Nephron progenitor cell (in vitro differentiated cells): ENCODE results near the gene ZNF391.
A peak's percentile ranks its signal among the peaks of the same experiment; 100 is the strongest.

Source experiments
- DNase-seq: peaks from one replicate; pipeline ENCODE4 v3.0.0; 2021
- H3K27ac Mint-ChIP-seq: 2 replicates; pipeline ENCODE4 v1.8.0; 2021; ENCODE audit warnings: mild to moderate bottlenecking, moderate library complexity, mixed read lengths
- H3K27me3 Mint-ChIP-seq: 2 replicates; pipeline ENCODE4 v1.8.0; 2021; ENCODE audit warnings: mild to moderate bottlenecking, low read depth, mixed read lengths; ENCODE audit not compliant: poor library complexity
- H3K36me3 Mint-ChIP-seq: 2 replicates; pipeline ENCODE4 v1.8.0; 2021; ENCODE audit warnings: low read depth, mixed read lengths
- H3K4me1 Mint-ChIP-seq: 2 replicates; pipeline ENCODE4 v1.8.0; 2021; ENCODE audit warnings: mixed read lengths
- H3K4me3 Mint-ChIP-seq: 2 replicates; pipeline ENCODE4 v1.8.0; 2021; ENCODE audit warnings: mild to moderate bottlenecking, moderate library complexity, mixed read lengths
- H3K9me3 Mint-ChIP-seq: 2 replicates; pipeline ENCODE4 v1.8.0; 2021; ENCODE audit warnings: mild to moderate bottlenecking, moderate library complexity, mixed read lengths
- CTCF ChIP-seq: fragments of 200-600 bp; sonication (generic); IDR thresholded peaks from 2 replicates; pipeline ENCODE4 v1.5.0; 2021; ENCODE audit warnings: antibody characterized with exemption

The ZNF391 gene

DNA sequence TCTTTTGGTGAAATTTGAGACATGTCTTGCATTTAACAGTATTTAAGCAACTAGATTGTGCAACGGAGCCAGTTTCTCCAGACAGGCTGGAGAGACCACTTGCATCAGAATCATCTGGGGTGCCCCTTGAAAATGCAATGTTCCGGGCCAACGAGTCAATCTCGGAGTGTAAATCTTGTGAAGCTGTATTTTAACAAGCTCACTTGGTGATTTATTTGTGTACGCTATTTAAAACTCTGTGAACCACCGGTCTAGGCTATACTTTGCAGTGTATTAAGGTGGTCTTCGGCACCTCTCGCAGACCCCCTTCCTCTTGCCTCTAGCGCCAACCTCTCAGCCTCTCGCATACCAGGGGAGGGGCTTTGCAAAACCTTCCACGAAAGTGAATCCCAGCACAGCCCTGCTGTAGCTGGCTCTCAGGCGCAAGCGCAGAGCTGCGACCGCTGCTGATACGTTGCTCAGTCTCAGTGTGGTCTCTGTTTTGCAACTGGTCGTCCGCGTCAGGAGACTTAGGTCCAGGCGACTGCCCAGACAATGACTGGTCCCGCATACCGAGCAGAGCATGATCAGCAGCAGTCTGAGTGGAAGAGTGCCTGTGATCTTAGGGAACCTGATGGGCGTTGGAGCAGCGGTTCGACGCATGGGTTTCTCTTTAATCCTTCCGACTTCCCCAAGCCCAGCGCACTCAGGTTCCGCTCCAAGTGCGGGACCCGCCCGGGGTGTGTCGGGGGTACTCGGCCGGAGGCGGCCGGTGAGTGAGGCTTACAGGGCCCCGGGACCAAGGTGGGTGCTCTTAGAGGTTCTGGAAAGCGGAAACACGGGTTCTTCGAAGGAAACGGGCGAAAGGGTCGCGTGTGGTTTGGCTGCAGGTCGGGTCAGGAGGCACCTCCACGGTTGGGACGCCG, at the start of gene ZNF391:
Gene ZNF391, plus strand, starts transcription at position 467 of the 905 bp plus-strand sequence. CDS start 11,612 bp downstream, outside the sequence.
- peaks cover 25% of the 10 kb centered on the region for H3K4me1 Mint-ChIP-seq
- no peak for TF ChIP-seq CTCF
- H3K27me3 Mint-ChIP-seq = peaks cover 16% of the 10 kb centered on the region
- peaks cover 38% of the 10 kb centered on the region for H3K36me3 Mint-ChIP-seq
- H3K27ac Mint-ChIP-seq = peak within 1 kb of the TSS; percentile 95
- H3K9me3 Mint-ChIP-seq = peaks cover 31% of the 10 kb centered on the region
- peak; percentile 78 for DNase-seq
- peak within 1 kb of the TSS; percentile 92 for H3K4me3 Mint-ChIP-seq

DNA sequence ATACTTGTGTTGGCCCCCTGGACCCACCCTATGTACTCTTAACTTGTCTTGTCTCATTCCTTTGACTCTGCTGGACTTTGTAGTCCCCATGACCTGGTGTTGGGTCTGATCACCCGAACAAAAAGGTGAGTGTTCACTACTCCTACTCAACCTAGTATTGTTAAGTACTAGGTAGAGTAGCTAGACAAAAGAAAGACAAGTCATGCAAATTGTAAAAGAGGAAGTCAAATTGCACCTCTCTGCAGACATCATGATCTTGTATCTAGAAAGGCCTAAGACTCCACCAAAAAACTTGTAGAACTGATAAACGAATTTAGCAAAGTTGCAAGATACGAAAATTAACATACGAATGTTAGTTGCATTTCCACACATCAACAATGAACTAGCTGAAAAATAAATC, 35.7 kb upstream of the ZNF391 start:
- TF ChIP-seq CTCF = no peak

GRCh38 chr6:27358786-27359185, 29.8 kb upstream of the ZNF391 start:
- H3K4me1 Mint-ChIP-seq = no peaks in the 10 kb centered on the region
- no peak overlapping the region for H3K27ac Mint-ChIP-seq
- no peak for TF ChIP-seq CTCF
- H3K36me3 Mint-ChIP-seq = peaks cover 62% of the 10 kb centered on the region
- peaks cover 77% of the 10 kb centered on the region for H3K9me3 Mint-ChIP-seq
- no peak for DNase-seq
- H3K4me3 Mint-ChIP-seq = no peak overlapping the region
- no peaks in the 10 kb centered on the region for H3K27me3 Mint-ChIP-seq

More for the DNA sequence above, 35.7 kb upstream of the ZNF391 start:
- Mint-ChIP-seq H3K4me3 (no peak overlapping the region), H3K4me1 (no peaks in the 10 kb centered on the region), H3K27me3 (peaks cover 3% of the 10 kb centered on the region), H3K9me3 (peaks cover 70% of the 10 kb centered on the region), H3K27ac (no peak overlapping the region), H3K36me3 (peaks cover 6% of the 10 kb centered on the region)
- DNase-seq = no peak

- H3K9me3 Mint-ChIP-seq = peaks cover 74% of the 10 kb centered on the region
- no peaks in the 10 kb centered on the region for H3K4me1 Mint-ChIP-seq
- H3K4me3 Mint-ChIP-seq = no peak overlapping the region
- H3K27ac Mint-ChIP-seq = no peak overlapping the region
- H3K27me3 Mint-ChIP-seq = no peaks in the 10 kb centered on the region
- TF ChIP-seq CTCF = no peak
- peaks cover 62% of the 10 kb centered on the region for H3K36me3 Mint-ChIP-seq
- no peak for DNase-seq
Measured at GRCh38 chr6:27359231-27359630, 29.3 kb upstream of the ZNF391 start.

- H3K4me3 Mint-ChIP-seq = no peak overlapping the region
- DNase-seq = no peak
- H3K27me3 Mint-ChIP-seq = no peaks in the 10 kb centered on the region
- H3K4me1 Mint-ChIP-seq = no peaks in the 10 kb centered on the region
- TF ChIP-seq CTCF = no peak
- peaks cover 59% of the 10 kb centered on the region for H3K36me3 Mint-ChIP-seq
- H3K9me3 Mint-ChIP-seq = peaks cover 20% of the 10 kb centered on the region
- no peak overlapping the region for H3K27ac Mint-ChIP-seq
Measured at GRCh38 chr6:27368202-27368601, 20.4 kb upstream of the ZNF391 start.

GRCh38 chr6:27370391-27370790, 18.2 kb upstream of the ZNF391 start:
- TF ChIP-seq CTCF = no peak
- Mint-ChIP-seq H3K27ac (no peak overlapping the region), H3K4me3 (no peak overlapping the region)

More at GRCh38 chr6:27370391-27370790, 18.2 kb upstream of the ZNF391 start:
- no peak for DNase-seq
- Mint-ChIP-seq H3K9me3 (peaks cover 14% of the 10 kb centered on the region), H3K36me3 (peaks cover 47% of the 10 kb centered on the region), H3K4me1 (peaks cover 15% of the 10 kb centered on the region), H3K27me3 (peaks cover 10% of the 10 kb centered on the region)
